ENCODE results near the gene PAPOLG. TPM values are rescaled to one million over a fixed set of nuclear protein-coding genes. Genes with fewer than 3 reads are reported as not detected.

The PAPOLG gene
- total and polyA plus RNA-seq, 2 donors (not counting 1 experiment from before 2014, with no cell fraction given), result 9.4 to 27.5 TPM

GRCh38 chr2:60819936-60820335, 63.9 kb downstream of the PAPOLG start:
- H3K27ac Mint-ChIP-seq, result peak overlapping the region; percentile 70
- Histone ChIP-seq H4K20me1 (ENCODE audit: control insufficient read depth, insufficient read depth, low read length, poor library complexity, severe bottlenecking) (no peaks in the 10 kb centered on the region), H3K27me3 (replicated peaks in 1 of 4; ENCODE audit: control extremely low read depth in 1 of 4, control insufficient read depth in 3 of 4, insufficient read depth in 4 of 4, low read length in 3 of 4) (no peaks in the 10 kb centered on the region), H3K9ac (ENCODE audit: low read length) (no peak overlapping the region), H3K4me3 (ENCODE audit: control extremely low read depth in 1 of 5, extremely low read depth in 1 of 5, insufficient read depth in 1 of 5, low read depth in 2 of 5, low read length in 4 of 5) (no peak overlapping the region), H3K4me1 (ENCODE audit: control insufficient read depth in 2 of 2, insufficient read depth in 2 of 2, low read length in 2 of 2) (peaks cover 32 to 37% of the 10 kb centered on the region in 2 donors), H2AFZ (ENCODE audit: insufficient read depth, low read depth, low read length, poor library complexity, severe bottlenecking) (no peak overlapping the region), H3K4me2 (replicated peaks; ENCODE audit: low read depth, low read length, poor library complexity, severe bottlenecking) (no peak overlapping the region), H3K27ac (ENCODE audit: low read length in 2 of 2) (no peak overlapping the region), H3K36me3 (replicated peaks in 1 of 2; ENCODE audit: control extremely low read depth in 1 of 2, control insufficient read depth in 1 of 2, extremely low read depth in 1 of 2, insufficient read depth in 2 of 2, low read length in 1 of 2) (no peaks in the 10 kb centered on the region), H3K79me2 (ENCODE audit: control insufficient read depth, insufficient read depth, low read length) (peaks cover 18% of the 10 kb centered on the region), H3K9me3 (ENCODE audit: control extremely low read depth in 1 of 3, control insufficient read depth in 2 of 3, insufficient read depth in 1 of 3, low read length in 2 of 3) (no peaks in the 10 kb centered on the region)
- H3K9me3 Mint-ChIP-seq (ENCODE audit: insufficient read depth), result no peaks in the 10 kb centered on the region
- CTCF ChIA-PET, result interaction anchor here (1.2 to 3.9 kb wide), 3 partner anchors 18 to 179 kb away, joined by 9 to 21 read pairs (median 11); partner anchors contain the start of gene REL
- intact Hi-C loops (cut with micrococcal nuclease), result loop anchor here (2.0 kb wide), 2 partner anchors 15 to 63 kb away; no protein-coding TSS in a partner anchor
- 98% methylated on average over 12 of the region's 13 CpGs for whole genome bisulfite sequencing (ENCODE audit: insufficient coverage)
- DNase-seq (no peak), ATAC-seq (ENCODE audit: low read depth) (no peak)
- no peak for TF ChIP-seq EZH2 (IDR thresholded peaks at IDR 0.05; ENCODE audit: borderline replicate concordance, insufficient read depth, low read depth, low read length, poor library complexity, severe bottlenecking)
- no peak for TF ChIP-seq CTCF (IDR thresholded peaks at IDR 0.05)
- no peaks in the 10 kb centered on the region for H3K27me3 Mint-ChIP-seq
- peaks cover 44% of the 10 kb centered on the region for H3K4me1 Mint-ChIP-seq
- POLR2A ChIA-PET, result interaction anchor here (4.1 kb wide), 1 partner anchor 62 kb away, joined by 16 read pairs; the partner anchor contains the start of gene REL
- no peak overlapping the region for H3K4me3 Mint-ChIP-seq

- H3K4me1 Mint-ChIP-seq, result peaks cover 44% of the 10 kb centered on the region
- H3K4me2 ChIP-seq (replicated peaks; ENCODE audit: low read depth, low read length, poor library complexity, severe bottlenecking), result no peak overlapping the region
- peaks cover 18% of the 10 kb centered on the region for H3K79me2 ChIP-seq (ENCODE audit: control insufficient read depth, insufficient read depth, low read length)
- peaks cover 32 to 37% of the 10 kb centered on the region in 2 donors for H3K4me1 ChIP-seq (ENCODE audit: control insufficient read depth in 2 of 2, insufficient read depth in 2 of 2, low read length in 2 of 2)
- TF ChIP-seq EZH2 (IDR thresholded peaks at IDR 0.05; ENCODE audit: borderline replicate concordance, insufficient read depth, low read depth, low read length, poor library complexity, severe bottlenecking), result no peak
- TF ChIP-seq CTCF (IDR thresholded peaks at IDR 0.05), result no peak
- no peaks in the 10 kb centered on the region for H4K20me1 ChIP-seq (ENCODE audit: control insufficient read depth, insufficient read depth, low read length, poor library complexity, severe bottlenecking)
- H3K27me3 Mint-ChIP-seq, result no peaks in the 10 kb centered on the region
- no peak overlapping the region for H3K9ac ChIP-seq (ENCODE audit: low read length)
- POLR2A ChIA-PET, result interaction anchor here (4.1 kb wide), 1 partner anchor 61 kb away, joined by 16 read pairs; the partner anchor contains the start of gene REL
- DNase-seq (no peak), ATAC-seq (ENCODE audit: low read depth) (no peak)
- no peak overlapping the region for H3K4me3 ChIP-seq (ENCODE audit: control extremely low read depth in 1 of 5, extremely low read depth in 1 of 5, insufficient read depth in 1 of 5, low read depth in 2 of 5, low read length in 4 of 5)
- intact Hi-C loops (cut with micrococcal nuclease), result loop anchor here (2.0 kb wide), 1 partner anchor 14 kb away; no protein-coding TSS in a partner anchor
- no peaks in the 10 kb centered on the region for H3K36me3 ChIP-seq (replicated peaks in 1 of 2; ENCODE audit: control extremely low read depth in 1 of 2, control insufficient read depth in 1 of 2, extremely low read depth in 1 of 2, insufficient read depth in 2 of 2, low read length in 1 of 2)
- H3K9me3 ChIP-seq (ENCODE audit: control extremely low read depth in 1 of 3, control insufficient read depth in 2 of 3, insufficient read depth in 1 of 3, low read length in 2 of 3), result no peaks in the 10 kb centered on the region
- no peak overlapping the region for H2AFZ ChIP-seq (ENCODE audit: insufficient read depth, low read depth, low read length, poor library complexity, severe bottlenecking)
- CTCF ChIA-PET, result interaction anchor here (1.2 to 3.9 kb wide), 3 partner anchors 18 to 178 kb away, joined by 9 to 21 read pairs (median 11); partner anchors contain the start of gene REL
- H3K4me3 Mint-ChIP-seq, result no peak overlapping the region
- H3K27ac Mint-ChIP-seq, result peak overlapping the region; percentile 26
- no peaks in the 10 kb centered on the region for H3K27me3 ChIP-seq (replicated peaks in 1 of 4; ENCODE audit: control extremely low read depth in 1 of 4, control insufficient read depth in 3 of 4, insufficient read depth in 4 of 4, low read length in 3 of 4)
- 94% methylated on average over 4 of the region's 12 CpGs for WGBS (ENCODE audit: insufficient coverage)
- no peak overlapping the region for H3K27ac ChIP-seq (ENCODE audit: low read length in 2 of 2)
- H3K9me3 Mint-ChIP-seq (ENCODE audit: insufficient read depth), result no peaks in the 10 kb centered on the region
These were observed 64.5 kb downstream of the PAPOLG start for GRCh38 chr2:60820416-60821132.

Measured in B cell (primary cell).